H9 (cell line): Measurements from ENCODE around the gene ZBTB20. TPM values are rescaled to one million over a fixed set of nuclear protein-coding genes. Genes with fewer than 3 reads are reported as not detected.

Experiments
- DNase-seq: peaks from one replicate; pipeline ENCODE4 v3.0.0-alpha.2; 2017
- H2AFZ ChIP-seq: one replicate; pipeline ENCODE4 v1.6.1; 2013; ENCODE audit warnings: mild to moderate bottlenecking, low read length, control low read depth, moderate library complexity
- H2AK5ac ChIP-seq: 2 replicates; pipeline ENCODE4 v1.6.1; 2013; ENCODE audit warnings: low read length, control low read depth, mixed read lengths; ENCODE audit not compliant: insufficient read length
- H2BK120ac ChIP-seq: one replicate; pipeline ENCODE4 v1.6.1; 2013; ENCODE audit warnings: low read depth, mild to moderate bottlenecking, low read length, control low read depth, inconsistent platforms; ENCODE audit not compliant: poor library complexity, severe bottlenecking
- H2BK12ac ChIP-seq: 2 replicates; pipeline ENCODE4 v1.6.1; 2013; ENCODE audit warnings: low read length, control low read depth, mixed read lengths, low read depth; ENCODE audit not compliant: insufficient read length
- H2BK15ac ChIP-seq: 2 replicates; pipeline ENCODE4 v1.6.1; 2013; ENCODE audit warnings: low read depth, low read length, control low read depth
- H2BK20ac ChIP-seq: one replicate; pipeline ENCODE4 v1.6.1; 2013; ENCODE audit warnings: low read depth, mild to moderate bottlenecking, low read length, control low read depth, inconsistent platforms; ENCODE audit not compliant: poor library complexity, severe bottlenecking
- H2BK5ac ChIP-seq: 2 replicates; pipeline ENCODE4 v1.6.1; 2013; ENCODE audit warnings: low read length, control low read depth, mixed read lengths; ENCODE audit not compliant: insufficient read length
- H3K14ac ChIP-seq: 2 replicates; pipeline ENCODE4 v1.6.1; 2013; ENCODE audit warnings: low read length, control low read depth; ENCODE audit not compliant: insufficient read depth
- H3K18ac ChIP-seq: 2 replicates; pipeline ENCODE4 v1.6.1; 2013; ENCODE audit warnings: low read depth, mild to moderate bottlenecking, mixed read lengths, low read length, control low read depth; ENCODE audit not compliant: insufficient read length
- H3K23ac ChIP-seq: 2 replicates; pipeline ENCODE4 v1.6.1; 2013; ENCODE audit warnings: low read length, control low read depth, mixed read lengths, low read depth; ENCODE audit not compliant: insufficient read length
- H3K23me2 ChIP-seq: 2 replicates; pipeline ENCODE4 v1.6.1; 2013; ENCODE audit warnings: low read depth, mild to moderate bottlenecking, mixed read lengths, low read length, control low read depth; ENCODE audit not compliant: insufficient read length, poor library complexity, severe bottlenecking
- H3K27ac ChIP-seq: 2 replicates; pipeline ENCODE4 v1.5.1; 2013; ENCODE audit warnings: low read length, control low read depth, mixed read lengths, low read depth; ENCODE audit not compliant: insufficient read length
- H3K27me3 ChIP-seq: 2 replicates; pipeline ENCODE4 v1.6.1; 2013; ENCODE audit warnings: low read length, control low read depth, inconsistent platforms; ENCODE audit not compliant: insufficient read depth
- H3K4ac ChIP-seq: 2 replicates; pipeline ENCODE4 v1.6.1; 2013; ENCODE audit warnings: low read depth, mild to moderate bottlenecking, control low read depth, inconsistent platforms, low read length, moderate library complexity
- H3K4me1 ChIP-seq: 2 replicates; pipeline ENCODE4 v1.6.1; 2013; ENCODE audit warnings: low read length, control low read depth, inconsistent platforms; ENCODE audit not compliant: insufficient read depth
- H3K4me2 ChIP-seq: 2 replicates; pipeline ENCODE4 v1.6.1; 2013; ENCODE audit warnings: low read length, control low read depth, mixed read lengths; ENCODE audit not compliant: insufficient read length, insufficient read depth
- H3K56ac ChIP-seq: 2 replicates; pipeline ENCODE4 v1.6.1; 2013; ENCODE audit warnings: low read depth, mild to moderate bottlenecking, mixed read lengths, low read length, control low read depth; ENCODE audit not compliant: insufficient read length
- H3K79me1 ChIP-seq: 2 replicates; pipeline ENCODE4 v1.6.1; 2013; ENCODE audit warnings: low read depth, mild to moderate bottlenecking, moderate library complexity, low read length, control low read depth, inconsistent platforms; ENCODE audit not compliant: insufficient read depth, poor library complexity, severe bottlenecking
- H3K79me2 ChIP-seq: 2 replicates; pipeline ENCODE4 v1.6.1; 2013; ENCODE audit warnings: low read length, control low read depth, inconsistent platforms; ENCODE audit not compliant: insufficient read depth
- H3K9ac ChIP-seq: 2 replicates; pipeline ENCODE4 v1.6.1; 2013; ENCODE audit warnings: low read length, control low read depth, mixed read lengths; ENCODE audit not compliant: insufficient read length; ENCODE audit errors: extremely low read depth
- H3K9me3 ChIP-seq: one replicate; pipeline ENCODE4 v1.6.1; 2013; ENCODE audit warnings: low read depth, low read length, inconsistent platforms; ENCODE audit not compliant: control insufficient read depth
- H3T11ph ChIP-seq: one replicate; pipeline ENCODE4 v1.6.1; 2013; ENCODE audit warnings: mild to moderate bottlenecking, low read length, control low read depth, inconsistent platforms
- H4K20me1 ChIP-seq: one replicate; pipeline ENCODE4 v1.6.1; 2013; ENCODE audit not compliant: control insufficient read depth, insufficient read length, insufficient read depth
- H4K5ac ChIP-seq: 2 replicates; pipeline ENCODE4 v1.6.1; 2013; ENCODE audit warnings: low read depth, mild to moderate bottlenecking, mixed read lengths, low read length, control low read depth; ENCODE audit not compliant: insufficient read length
- H4K8ac ChIP-seq: replicated peaks from 2 replicates; pipeline ENCODE4 v1.6.1; 2013; ENCODE audit warnings: low read length, control low read depth, mixed read lengths, low read depth; ENCODE audit not compliant: insufficient read length
- H4K91ac ChIP-seq: 2 replicates; pipeline ENCODE4 v1.6.1; 2013; ENCODE audit warnings: low read depth, mild to moderate bottlenecking, moderate library complexity, mixed read lengths, low read length, control low read depth; ENCODE audit not compliant: insufficient read length
- H3K27ac Mint-ChIP-seq, 3 experiments: 2 replicates in 2 of 3; 3 replicates in 1 of 3; pipeline ENCODE4 v1.8.0; 2020 to 2021; ENCODE audit warnings: mixed read lengths in 3 of 3, mild to moderate bottlenecking in 1 of 3, moderate library complexity in 1 of 3
- H3K27me3 Mint-ChIP-seq: 2 replicates; pipeline ENCODE4 v1.8.0; 2021; ENCODE audit warnings: low read depth, mild to moderate bottlenecking, moderate library complexity, mixed read lengths
- H3K36me3 Mint-ChIP-seq, 3 experiments: 2 replicates in 2 of 3; 3 replicates in 1 of 3; pipeline ENCODE4 v1.8.0; 2020 to 2021; ENCODE audit warnings: low read depth in 3 of 3, mixed read lengths in 3 of 3; ENCODE audit not compliant: insufficient read depth in 1 of 3
- H3K4me1 Mint-ChIP-seq, 2 experiments: 2 replicates each; pipeline ENCODE4 v1.8.0; 2020; ENCODE audit warnings: mixed read lengths in 2 of 2
- H3K4me3 Mint-ChIP-seq, 2 experiments: 2 replicates in 1 of 2; 3 replicates in 1 of 2; pipeline ENCODE4 v1.8.0; 2020 to 2021; ENCODE audit warnings: mild to moderate bottlenecking in 2 of 2, mixed read lengths in 2 of 2, moderate library complexity in 1 of 2
- H3K9me3 Mint-ChIP-seq, 2 experiments: 2 replicates in 1 of 2; 3 replicates in 1 of 2; pipeline ENCODE4 v1.8.0; 2020; ENCODE audit warnings: mild to moderate bottlenecking in 2 of 2, mixed read lengths in 2 of 2, moderate library complexity in 1 of 2
- WGBS: extraction: QIAGEN DNeasy Blood & Tissue Kit; methylation state at CpG from one replicate; pipeline ENCODE4 v1.1.7; 2013; ENCODE audit warnings: missing lambda C conversion rate, low lambda C conversion rate, mixed read lengths; ENCODE audit not compliant: insufficient read length; ENCODE audit errors: extremely low coverage; 5-methylcytosine and 5-hydroxymethylcytosine counted together
- total RNA-seq: library from RNA; stranded (reverse); gene quantifications from 2 replicates; pipeline ENCODE4 v1.2.1, GENCODE V29; 2021
- TF ChIP-seq, protein P1 (sequence below): fragments of 200-600 bp; sonication (generic); conservative IDR thresholded peaks from 3 replicates; pipeline ENCODE4 v1.8.0; 2021; ENCODE audit warnings: antibody characterized with exemption, mild to moderate bottlenecking

The ZBTB20 gene
- total RNA-seq, 1 experiment from 2014 or later: 0.70 TPM

DNA sequence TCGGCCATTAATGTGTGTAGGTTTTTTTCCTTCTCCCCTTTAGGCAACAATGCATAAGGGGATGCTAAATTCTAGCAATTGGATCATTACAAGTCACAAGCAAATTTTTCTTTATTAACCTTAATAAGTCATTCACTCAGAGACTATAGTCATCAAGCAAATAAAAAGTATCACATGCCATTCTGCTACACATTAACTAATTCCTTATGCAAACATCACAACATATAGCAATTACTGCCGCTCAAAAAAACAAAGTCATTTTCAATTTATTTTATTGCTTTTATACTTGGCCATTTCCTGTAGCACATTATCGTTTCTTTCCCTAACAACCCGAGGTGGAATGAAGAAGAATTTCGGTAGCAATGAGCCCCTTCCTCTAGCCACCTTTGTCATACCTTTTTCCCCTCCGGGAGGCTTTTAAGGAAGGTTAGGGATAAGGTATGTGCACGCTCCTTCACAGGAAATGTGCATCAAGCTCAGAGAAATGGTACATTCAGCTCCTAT is 432.1 kb downstream of the ZBTB20 start:
- Histone ChIP-seq H3K9me3 (no peaks in the 10 kb centered on the region), H2AK5ac (no peak overlapping the region), H2BK20ac (no peak overlapping the region), H3K9ac (no peak overlapping the region), H3K23me2 (no peaks in the 10 kb centered on the region), H3K79me2 (no peaks in the 10 kb centered on the region), H3K4me2 (no peak overlapping the region), H3K79me1 (no peaks in the 10 kb centered on the region), H4K20me1 (no peaks in the 10 kb centered on the region), H2BK120ac (no peak overlapping the region), H3K23ac (no peak overlapping the region), H2BK12ac (no peak overlapping the region), H3K56ac (no peak overlapping the region), H2AFZ (no peak overlapping the region), H4K5ac (no peak overlapping the region), H3K27me3 (no peaks in the 10 kb centered on the region), H3T11ph (no peak overlapping the region), H3K14ac (no peak overlapping the region), H2BK5ac (no peak overlapping the region), H2BK15ac (no peak overlapping the region), H3K18ac (no peak overlapping the region), H3K27ac (no peak overlapping the region), H4K91ac (no peak overlapping the region), H3K4me1 (no peaks in the 10 kb centered on the region), H4K8ac (no peak overlapping the region), H3K4ac (no peak overlapping the region)
- DNase-seq: no peak
- H3K4me3 Mint-ChIP-seq: no peak overlapping the region
- TF ChIP-seq, protein P1, sequence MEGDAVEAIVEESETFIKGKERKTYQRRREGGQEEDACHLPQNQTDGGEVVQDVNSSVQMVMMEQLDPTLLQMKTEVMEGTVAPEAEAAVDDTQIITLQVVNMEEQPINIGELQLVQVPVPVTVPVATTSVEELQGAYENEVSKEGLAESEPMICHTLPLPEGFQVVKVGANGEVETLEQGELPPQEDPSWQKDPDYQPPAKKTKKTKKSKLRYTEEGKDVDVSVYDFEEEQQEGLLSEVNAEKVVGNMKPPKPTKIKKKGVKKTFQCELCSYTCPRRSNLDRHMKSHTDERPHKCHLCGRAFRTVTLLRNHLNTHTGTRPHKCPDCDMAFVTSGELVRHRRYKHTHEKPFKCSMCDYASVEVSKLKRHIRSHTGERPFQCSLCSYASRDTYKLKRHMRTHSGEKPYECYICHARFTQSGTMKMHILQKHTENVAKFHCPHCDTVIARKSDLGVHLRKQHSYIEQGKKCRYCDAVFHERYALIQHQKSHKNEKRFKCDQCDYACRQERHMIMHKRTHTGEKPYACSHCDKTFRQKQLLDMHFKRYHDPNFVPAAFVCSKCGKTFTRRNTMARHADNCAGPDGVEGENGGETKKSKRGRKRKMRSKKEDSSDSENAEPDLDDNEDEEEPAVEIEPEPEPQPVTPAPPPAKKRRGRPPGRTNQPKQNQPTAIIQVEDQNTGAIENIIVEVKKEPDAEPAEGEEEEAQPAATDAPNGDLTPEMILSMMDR: no peak
- H3K9me3 Mint-ChIP-seq: no peaks in the 10 kb centered on the region
- no peak overlapping the region for H3K27ac Mint-ChIP-seq
- H3K4me1 Mint-ChIP-seq: peaks cover 4 to 7% of the 10 kb centered on the region in 2 experiments; a peak in 3 of 4 replicates
- no peaks in the 10 kb centered on the region; a peak in 1 of 7 replicates for H3K36me3 Mint-ChIP-seq
- no peaks in the 10 kb centered on the region for H3K27me3 Mint-ChIP-seq
- no CpG with 5 or more reads among the region's 7 CpGs for WGBS
